Motor neuron (in vitro differentiated cells): ENCODE results near the gene SP5. TPM values are rescaled to one million over a fixed set of nuclear protein-coding genes. Genes with fewer than 3 reads are reported as not detected.
"Not testable (repeated sequence)": the region's sequence is repeated elsewhere in the genome, so short reads cannot be mapped to it uniquely, and the experiment has no call there.

Source experiments
- ATAC-seq, 8 experiments: fragments of 200-7000 bp; cut with Tn5 transposase; replicated peaks in 6 of 8; 2 replicates each; pipeline ENCODE4 v1.8.0; 2021; ENCODE audit warnings: mild to moderate bottlenecking in 8 of 8, moderate library complexity in 8 of 8
- H3K27ac ChIP-seq, 2 donors: fragments of 250-450 bp; sonication (Bioruptor Pico); 2 replicates each; pipeline ENCODE4 v1.9.0; 2021; ENCODE audit warnings: antibody characterized with exemption in 2 of 2, mild to moderate bottlenecking in 2 of 2, moderate library complexity in 1 of 2
- H3K4me1 ChIP-seq, 2 donors: fragments of 250-450 bp; sonication (Bioruptor Pico); replicated peaks in 1 of 2; 2 replicates each; pipeline ENCODE4 v1.6.1; 2021; ENCODE audit warnings: antibody characterized with exemption in 2 of 2, mild to moderate bottlenecking in 2 of 2, moderate library complexity in 1 of 2
- H3K4me3 ChIP-seq, 5 donors: fragments of 250-450 bp; sonication (Bioruptor Pico); 2 replicates each; pipeline ENCODE4 v1.9.0; 2021; ENCODE audit warnings: antibody characterized with exemption in 5 of 5, mild to moderate bottlenecking in 5 of 5, moderate library complexity in 4 of 5
- WGBS, 10 experiments: fragments of 450-650 bp; shearing (Covaris generic); methylation state at CpG; one replicate each; pipeline ENCODE4 v1.0.0; 2022; 5-methylcytosine and 5-hydroxymethylcytosine counted together
- in situ Hi-C, 9 experiments: fragments of 400-800 bp; cut with MboI; loops; one replicate each; pipeline ENCODE4 v1.15.0; 2021; ENCODE audit warnings: low sequenced_read_pairs in 9 of 9, low pct_unique_long_range_greater_than_20kb in 2 of 9; ENCODE audit not compliant: unreplicated experiment in 9 of 9
- total RNA-seq, 8 experiments: library from RNA; unstranded; fragments of 300-600 nt; gene quantifications; 2 replicates each; pipeline versions ENCODE4 v1.2.3 to v1.2.4, GENCODE V29; 2022

Gene SP5
- total RNA-seq, 8 experiments from 2014 or later: 0.11 to 0.57 (median 0.14) TPM; not detected in 3

- H3K27ac ChIP-seq, H3K4me1 ChIP-seq, in situ Hi-C loops, ATAC-seq, H3K4me3 ChIP-seq: not testable (repeated sequence)
- 20 to 100% (median 79%) methylated on average over 1 to 2 of the region's 2 CpGs; no CpG with 5 or more reads in 5 of the 10 experiments for WGBS, 10 experiments
Observed at GRCh38 chr2:170734601-170735000, 19.5 kb downstream of the SP5 start.

GRCh38 chr2:170736628-170737027, 21.5 kb downstream of the SP5 start:
- no peak for ATAC-seq
- 40 to 92% (median 77%) methylated on average over 1 of the region's 1 CpG; no CpG with 5 or more reads in 4 of the 10 experiments for WGBS, 10 experiments
- Histone ChIP-seq H3K27ac (no peak overlapping the region), H3K4me1 (no peaks in the 10 kb centered on the region), H3K4me3 (no peak overlapping the region)
- in situ Hi-C loops: no loop called here

GRCh38 chr2:170737406-170737805, 22.3 kb downstream of the SP5 start:
- Histone ChIP-seq H3K4me3 (no peak overlapping the region), H3K4me1 (no peaks in the 10 kb centered on the region), H3K27ac (no peak overlapping the region)
- no peak for ATAC-seq
- WGBS, 10 experiments: 48 to 100% (median 100%) methylated on average over 1 to 2 of the region's 2 CpGs; no CpG with 5 or more reads in 3 of the 10 experiments
- in situ Hi-C loops: no loop called here

- H3K4me3 ChIP-seq: no peak overlapping the region
- no peak for ATAC-seq
- H3K27ac ChIP-seq: no peak overlapping the region
- H3K4me1 ChIP-seq: no peaks in the 10 kb centered on the region
- in situ Hi-C loops: no loop called here
- 38 to 100% (median 80%) methylated on average over 1 to 4 of the region's 4 CpGs; no CpG with 5 or more reads in 5 of the 10 experiments for WGBS, 10 experiments
Observed at GRCh38 chr2:170737821-170738220, 22.7 kb downstream of the SP5 start.

GRCh38 chr2:170739048-170739447, 23.9 kb downstream of the SP5 start:
- WGBS, 10 experiments: 0 to 100% (median 80%) methylated on average over 1 to 3 of the region's 3 CpGs; no CpG with 5 or more reads in 3 of the 10 experiments
- H3K4me1 ChIP-seq: no peaks in the 10 kb centered on the region
- no peak overlapping the region for H3K27ac ChIP-seq
- ATAC-seq: peak in 3 of 8 experiments; percentile 52 to 76 (median 66)
- in situ Hi-C loops: no loop called here
- H3K4me3 ChIP-seq: no peak overlapping the region

GRCh38 chr2:170739507-170740046, 24.4 kb downstream of the SP5 start:
- ATAC-seq: no peak
- 51 to 100% (median 92%) methylated on average over 1 to 3 of the region's 3 CpGs for WGBS, 10 experiments
- no peak overlapping the region for H3K27ac ChIP-seq
- in situ Hi-C loops: no loop called here
- no peaks in the 10 kb centered on the region for H3K4me1 ChIP-seq
- H3K4me3 ChIP-seq: no peak overlapping the region

GRCh38 chr2:170740660-170741059, 25.5 kb downstream of the SP5 start:
- no peak overlapping the region for H3K27ac ChIP-seq
- no peak for ATAC-seq
- in situ Hi-C loops: no loop called here
- WGBS, 10 experiments: 20 to 100% (median 73%) methylated on average over 1 to 4 of the region's 4 CpGs; no CpG with 5 or more reads in 4 of the 10 experiments
- H3K4me1 ChIP-seq: no peaks in the 10 kb centered on the region
- no peak overlapping the region for H3K4me3 ChIP-seq

- in situ Hi-C loops: no loop called here
- no peaks in the 10 kb centered on the region for H3K4me1 ChIP-seq
- ATAC-seq: no peak
- no peak overlapping the region for H3K4me3 ChIP-seq
- WGBS, 10 experiments: 51 to 100% (median 92%) methylated on average over 1 to 3 of the region's 3 CpGs
- H3K27ac ChIP-seq: no peak overlapping the region
Observed at GRCh38 chr2:170742000-170742399, 26.9 kb downstream of the SP5 start.

- in situ Hi-C loops: no loop called here
- no peak for ATAC-seq
- 13 to 100% (median 76%) methylated on average over 2 to 4 of the region's 6 CpGs; no CpG with 5 or more reads in 3 of the 10 experiments for WGBS, 10 experiments
- Histone ChIP-seq H3K27ac (no peak overlapping the region), H3K4me3 (no peak overlapping the region), H3K4me1 (no peaks in the 10 kb centered on the region)
Observed at GRCh38 chr2:170742896-170743529, 27.9 kb downstream of the SP5 start.

GRCh38 chr2:170743530-170744239, 28.5 kb downstream of the SP5 start:
- in situ Hi-C loops: no loop called here
- 29 to 100% (median 54%) methylated on average over 1 to 8 of the region's 8 CpGs; no CpG with 5 or more reads in 2 of the 10 experiments for WGBS, 10 experiments

GRCh38 chr2:170744248-170745002, 29.3 kb downstream of the SP5 start:
- 63 to 100% (median 84%) methylated on average over 3 to 13 of the region's 14 CpGs for WGBS, 10 experiments
- Histone ChIP-seq H3K4me1 (no peaks in the 10 kb centered on the region), H3K4me3 (no peak overlapping the region), H3K27ac (no peak overlapping the region)
- ATAC-seq: no peak
- in situ Hi-C loops: no loop called here

More at GRCh38 chr2:170743530-170744239, 28.5 kb downstream of the SP5 start:
- no peak for ATAC-seq
- no peaks in the 10 kb centered on the region for H3K4me1 ChIP-seq
- no peak overlapping the region for H3K4me3 ChIP-seq
- H3K27ac ChIP-seq: no peak overlapping the region

GRCh38 chr2:170745305-170745704, 30.2 kb downstream of the SP5 start:
- Histone ChIP-seq H3K27ac (no peak overlapping the region), H3K4me1 (no peaks in the 10 kb centered on the region), H3K4me3 (no peak overlapping the region)
- in situ Hi-C loops: no loop called here
- WGBS, 10 experiments: 33 to 100% (median 70%) methylated on average over 1 to 6 of the region's 6 CpGs; no CpG with 5 or more reads in 1 of the 10 experiments
- ATAC-seq: no peak

GRCh38 chr2:170747921-170748320, 32.8 kb downstream of the SP5 start:
- Histone ChIP-seq H3K27ac (no peak overlapping the region), H3K4me3 (no peak overlapping the region), H3K4me1 (no peaks in the 10 kb centered on the region)
- WGBS, 10 experiments: 0 to 100% (median 93%) methylated on average over 1 to 4 of the region's 4 CpGs; no CpG with 5 or more reads in 2 of the 10 experiments
- in situ Hi-C loops: no loop called here
- no peak for ATAC-seq
